ENCODE data around the gene FNDC10.
A peak's percentile ranks its signal among the peaks of the same experiment; 100 is the strongest.
"Not testable (repeated sequence)": the region's sequence is repeated elsewhere in the genome, so short reads cannot be mapped to it uniquely, and the experiment has no call there.

FNDC10 gene

GRCh38 chr1:1567152-1567875, 32.6 kb downstream of the FNDC10 start:
- DNase-seq (ENCODE audit: low spot score): no peak

- no peak for DNase-seq (ENCODE audit: low spot score)
These were observed 34.6 kb downstream of the FNDC10 start for GRCh38 chr1:1565340-1565739.

- no peak for DNase-seq (ENCODE audit: low spot score)
These were observed 35.7 kb downstream of the FNDC10 start for GRCh38 chr1:1564268-1564667.

GRCh38 chr1:1563688-1564087, 36.2 kb downstream of the FNDC10 start:
- DNase-seq (ENCODE audit: low spot score): no peak

- no peak for DNase-seq (ENCODE audit: low spot score)
These were observed 37.3 kb downstream of the FNDC10 start for GRCh38 chr1:1562556-1563195.

- DNase-seq (ENCODE audit: low spot score): no peak
These were observed 38.0 kb downstream of the FNDC10 start for GRCh38 chr1:1561801-1562470.

- DNase-seq (ENCODE audit: low spot score): no peak
These were observed 39.8 kb downstream of the FNDC10 start for GRCh38 chr1:1560178-1560577.

GRCh38 chr1:1559066-1559465, 40.9 kb downstream of the FNDC10 start:
- DNase-seq (ENCODE audit: low spot score): no peak

GRCh38 chr1:1558591-1558990, 41.3 kb downstream of the FNDC10 start:
- DNase-seq (ENCODE audit: low spot score): no peak

GRCh38 chr1:1557688-1558087, 42.2 kb downstream of the FNDC10 start:
- DNase-seq (ENCODE audit: low spot score): not testable (repeated sequence)

- DNase-seq (ENCODE audit: low spot score): not testable (repeated sequence)
These were observed 43.0 kb downstream of the FNDC10 start for GRCh38 chr1:1556961-1557360.

GRCh38 chr1:1556505-1556904, 43.4 kb downstream of the FNDC10 start:
- DNase-seq (ENCODE audit: low spot score): no peak

GRCh38 chr1:1554926-1555915, 44.7 kb downstream of the FNDC10 start:
- DNase-seq (ENCODE audit: low spot score): peak; percentile 85

- no peak for DNase-seq (ENCODE audit: low spot score)
These were observed 45.4 kb downstream of the FNDC10 start for GRCh38 chr1:1554550-1554925.

GRCh38 chr1:1553821-1554494, 46.0 kb downstream of the FNDC10 start:
- DNase-seq (ENCODE audit: low spot score): no peak

- DNase-seq (ENCODE audit: low spot score): no peak
These were observed 47.7 kb downstream of the FNDC10 start for GRCh38 chr1:1552263-1552639.

GRCh38 chr1:1551524-1552262, 48.2 kb downstream of the FNDC10 start:
- DNase-seq (ENCODE audit: low spot score): no peak

GRCh38 chr1:1550591-1551432, 49.1 kb downstream of the FNDC10 start:
- DNase-seq (ENCODE audit: low spot score): peak; percentile 65

- DNase-seq (ENCODE audit: low spot score): no peak
These were observed 49.8 kb downstream of the FNDC10 start for GRCh38 chr1:1550087-1550486.

GRCh38 chr1:1548591-1548990, 51.3 kb downstream of the FNDC10 start:
- no peak for DNase-seq (ENCODE audit: low spot score)
